GM12875 (cell line): Measurements from ENCODE around the gene FGR.

Experiments used
- H3K4me3 ChIP-seq: one replicate; pipeline ENCODE4 v1.5.1; 2011; ENCODE audit warnings: low read depth, low read length, control low read depth
- TF ChIP-seq, protein P1 (sequence below): IDR thresholded peaks from 2 replicates; pipeline ENCODE4 v1.5.1; 2011; ENCODE audit warnings: low read depth, mild to moderate bottlenecking, control low read depth, inconsistent platforms, low read length, moderate library complexity, borderline replicate concordance; ENCODE audit not compliant: insufficient read depth

Gene FGR

GRCh38 chr1:27665016-27665651, 30.1 kb upstream of the FGR start:
- H3K4me3 ChIP-seq = no peak overlapping the region
- TF ChIP-seq, protein P1, sequence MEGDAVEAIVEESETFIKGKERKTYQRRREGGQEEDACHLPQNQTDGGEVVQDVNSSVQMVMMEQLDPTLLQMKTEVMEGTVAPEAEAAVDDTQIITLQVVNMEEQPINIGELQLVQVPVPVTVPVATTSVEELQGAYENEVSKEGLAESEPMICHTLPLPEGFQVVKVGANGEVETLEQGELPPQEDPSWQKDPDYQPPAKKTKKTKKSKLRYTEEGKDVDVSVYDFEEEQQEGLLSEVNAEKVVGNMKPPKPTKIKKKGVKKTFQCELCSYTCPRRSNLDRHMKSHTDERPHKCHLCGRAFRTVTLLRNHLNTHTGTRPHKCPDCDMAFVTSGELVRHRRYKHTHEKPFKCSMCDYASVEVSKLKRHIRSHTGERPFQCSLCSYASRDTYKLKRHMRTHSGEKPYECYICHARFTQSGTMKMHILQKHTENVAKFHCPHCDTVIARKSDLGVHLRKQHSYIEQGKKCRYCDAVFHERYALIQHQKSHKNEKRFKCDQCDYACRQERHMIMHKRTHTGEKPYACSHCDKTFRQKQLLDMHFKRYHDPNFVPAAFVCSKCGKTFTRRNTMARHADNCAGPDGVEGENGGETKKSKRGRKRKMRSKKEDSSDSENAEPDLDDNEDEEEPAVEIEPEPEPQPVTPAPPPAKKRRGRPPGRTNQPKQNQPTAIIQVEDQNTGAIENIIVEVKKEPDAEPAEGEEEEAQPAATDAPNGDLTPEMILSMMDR = no peak

DNA sequence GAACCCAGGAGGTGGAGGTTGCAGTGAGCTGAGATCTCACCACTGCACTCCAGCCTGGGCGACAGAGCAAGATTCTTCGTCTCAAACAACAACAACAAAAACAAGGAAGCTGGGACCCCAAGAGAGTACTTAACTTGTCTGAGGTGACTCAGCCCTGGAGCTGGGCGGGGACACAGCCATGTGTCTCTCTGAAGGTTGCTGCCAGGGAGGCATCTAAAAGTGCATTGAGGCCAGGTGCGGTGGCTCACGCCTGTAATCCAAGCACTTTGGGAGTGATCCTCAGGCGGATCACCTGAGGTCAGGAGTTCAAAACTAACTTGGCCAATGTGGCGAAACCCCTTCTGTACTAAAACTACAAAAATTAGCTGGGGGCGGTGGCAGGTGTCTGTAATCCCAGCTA, 29.3 kb upstream of the FGR start:
- TF ChIP-seq, protein P1 = no peak

GRCh38 chr1:27662707-27663393, 27.9 kb upstream of the FGR start:
- H3K4me3 ChIP-seq = no peak overlapping the region
- TF ChIP-seq, protein P1 = peak; percentile 75

More for the DNA sequence above, 29.3 kb upstream of the FGR start:
- no peak overlapping the region for H3K4me3 ChIP-seq

GRCh38 chr1:27662261-27662660, 27.3 kb upstream of the FGR start:
- no peak overlapping the region for H3K4me3 ChIP-seq
- TF ChIP-seq, protein P1 = no peak

GRCh38 chr1:27661412-27662075, 26.6 kb upstream of the FGR start:
- no peak overlapping the region for H3K4me3 ChIP-seq
- TF ChIP-seq, protein P1 = no peak

- TF ChIP-seq, protein P1 = no peak
- peak overlapping the region; percentile 48 for H3K4me3 ChIP-seq
Observed at GRCh38 chr1:27660300-27660835, 25.4 kb upstream of the FGR start.
